GM19240 (cell line): ENCODE results near the gene FAM163B.

Source experiments
- DNase-seq: peaks from one replicate; pipeline ENCODE4 v3.0.0; 2011; ENCODE audit warnings: low spot score; ENCODE audit not compliant: insufficient read length

Gene FAM163B

DNA sequence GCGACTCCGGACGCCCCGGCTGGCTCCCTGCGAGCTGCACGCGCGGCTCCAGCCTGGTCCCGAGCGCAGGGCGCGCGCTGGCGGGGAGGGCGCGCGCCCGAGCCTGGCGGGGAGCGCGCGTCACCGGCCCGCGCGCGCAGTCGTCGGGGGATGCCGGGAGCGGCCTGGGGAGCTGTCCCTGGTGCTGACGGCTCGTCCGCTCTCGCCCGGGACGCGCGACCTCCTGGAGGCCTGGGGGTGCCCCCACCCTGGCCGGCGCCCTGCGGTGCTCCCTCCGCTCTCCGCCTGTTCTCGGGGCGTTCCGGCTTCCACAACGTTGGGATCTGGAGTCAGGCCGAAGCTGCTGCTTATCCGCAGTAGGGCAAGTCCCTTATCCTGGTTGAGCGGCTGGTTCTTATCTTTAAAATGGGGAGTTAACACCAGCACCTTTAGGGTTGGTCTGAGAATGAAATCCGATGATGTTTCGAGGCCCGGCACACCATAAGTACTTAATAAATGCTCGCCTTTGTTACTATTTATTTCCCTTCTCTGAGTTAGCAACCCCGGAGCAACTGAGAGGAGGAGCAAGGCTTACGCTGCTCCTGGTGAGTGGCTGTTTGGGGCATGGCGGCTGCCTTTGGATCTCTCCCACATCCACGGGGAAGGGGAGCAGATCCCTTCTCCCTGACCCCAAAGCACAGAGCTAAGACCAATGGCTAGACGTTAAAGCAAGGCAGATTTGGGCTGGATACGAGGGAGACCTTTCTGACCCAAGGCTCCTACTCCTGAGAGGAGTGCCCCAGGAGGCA, at the start of gene FAM163B:
Gene FAM163B, minus strand, starts transcription at position 79 of the 788 bp plus-strand sequence. CDS start 29,166 bp downstream, outside the sequence.
- no peak for DNase-seq

DNA sequence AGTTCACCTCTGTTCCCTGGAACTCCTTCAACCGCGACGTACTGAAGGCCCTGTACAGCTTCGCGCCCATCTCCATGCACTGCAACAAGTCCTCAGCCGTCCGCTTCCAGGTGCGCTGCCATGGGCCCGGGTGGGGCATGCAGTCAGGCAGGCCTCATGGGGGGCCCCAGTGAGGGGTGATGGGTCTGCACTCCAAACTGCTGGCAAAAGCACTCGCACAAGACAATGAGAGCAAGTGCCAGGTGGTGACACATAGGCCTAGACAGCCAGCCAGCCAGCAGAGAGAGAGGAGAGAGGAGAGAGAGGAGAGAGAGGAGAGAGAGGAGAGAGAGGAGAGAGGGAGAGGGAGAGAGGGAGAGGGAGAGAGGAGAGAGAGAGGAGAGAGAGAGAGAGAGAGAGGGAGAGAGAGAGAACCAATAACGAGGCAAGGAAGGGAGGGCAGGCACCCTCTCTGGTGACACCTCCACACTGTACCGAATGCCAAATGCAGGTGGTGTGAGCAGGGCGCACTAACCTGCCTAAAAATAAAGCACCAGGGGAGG, 48.0 kb upstream of the FAM163B start:
- no peak for DNase-seq

DNA sequence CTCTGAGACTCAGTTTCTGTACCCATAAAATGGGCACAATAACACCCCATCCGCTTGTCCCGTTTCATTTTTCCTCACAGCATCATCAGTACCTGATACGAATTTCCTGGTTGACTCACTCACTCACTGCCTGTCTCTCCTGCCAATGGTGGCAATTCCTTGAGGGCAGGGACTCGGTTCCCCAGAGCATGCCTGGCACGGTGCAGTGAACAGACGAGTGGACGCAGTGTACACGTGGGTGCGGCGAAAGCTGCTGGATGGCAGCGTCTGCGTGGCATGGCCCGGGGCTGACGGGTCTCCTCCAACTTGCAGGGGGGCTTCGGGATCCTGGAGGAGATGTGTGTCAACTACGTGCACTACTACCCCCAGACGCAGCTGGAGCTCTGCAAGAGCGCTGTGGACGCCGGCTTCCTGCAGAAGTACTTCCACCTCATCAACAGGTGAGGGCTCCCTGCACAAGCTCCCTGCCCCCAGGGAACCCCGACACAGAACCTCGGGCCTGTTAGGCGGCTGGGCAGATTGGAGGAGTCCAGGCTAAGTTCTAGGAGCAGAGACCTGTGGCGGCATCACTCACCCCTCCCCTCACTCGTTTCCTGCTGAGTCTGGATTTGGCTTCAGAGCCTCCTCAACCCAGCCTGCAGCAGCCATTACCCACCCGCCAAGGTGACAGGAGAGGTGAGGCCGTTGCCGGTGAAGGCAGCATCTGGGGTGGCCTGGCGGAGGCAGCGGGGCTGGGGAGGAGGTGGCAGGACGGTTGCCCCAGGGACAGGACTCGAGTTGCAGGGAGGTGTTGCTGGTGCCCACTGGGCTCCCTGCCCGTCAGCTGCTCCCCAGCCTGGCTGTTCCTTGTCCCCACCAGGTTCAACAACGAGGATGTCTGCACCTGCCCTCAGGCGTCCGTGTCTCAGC, 47.3 kb upstream of the FAM163B start:
- DNase-seq = no peak

DNA sequence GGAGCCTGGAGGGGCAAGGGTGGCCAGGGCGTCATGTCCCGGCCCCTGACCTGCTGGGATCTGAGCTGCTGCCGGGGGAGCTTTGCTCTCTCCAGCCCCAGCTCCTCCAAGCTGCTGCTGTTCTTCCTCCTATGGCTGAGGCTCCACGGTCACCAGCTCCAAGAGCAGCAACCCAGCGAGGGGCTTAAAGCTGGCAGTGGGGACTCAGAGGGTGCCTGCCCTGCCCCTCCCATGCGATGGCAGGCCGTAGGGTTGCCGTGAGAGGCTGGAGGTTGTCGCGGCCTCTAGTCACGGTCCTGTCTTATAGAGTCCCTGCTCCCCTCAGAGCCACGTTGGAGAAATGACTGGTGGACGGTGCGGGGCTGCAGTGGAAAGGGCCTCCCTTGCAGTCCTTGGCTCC, 46.5 kb upstream of the FAM163B start:
- no peak for DNase-seq

DNA sequence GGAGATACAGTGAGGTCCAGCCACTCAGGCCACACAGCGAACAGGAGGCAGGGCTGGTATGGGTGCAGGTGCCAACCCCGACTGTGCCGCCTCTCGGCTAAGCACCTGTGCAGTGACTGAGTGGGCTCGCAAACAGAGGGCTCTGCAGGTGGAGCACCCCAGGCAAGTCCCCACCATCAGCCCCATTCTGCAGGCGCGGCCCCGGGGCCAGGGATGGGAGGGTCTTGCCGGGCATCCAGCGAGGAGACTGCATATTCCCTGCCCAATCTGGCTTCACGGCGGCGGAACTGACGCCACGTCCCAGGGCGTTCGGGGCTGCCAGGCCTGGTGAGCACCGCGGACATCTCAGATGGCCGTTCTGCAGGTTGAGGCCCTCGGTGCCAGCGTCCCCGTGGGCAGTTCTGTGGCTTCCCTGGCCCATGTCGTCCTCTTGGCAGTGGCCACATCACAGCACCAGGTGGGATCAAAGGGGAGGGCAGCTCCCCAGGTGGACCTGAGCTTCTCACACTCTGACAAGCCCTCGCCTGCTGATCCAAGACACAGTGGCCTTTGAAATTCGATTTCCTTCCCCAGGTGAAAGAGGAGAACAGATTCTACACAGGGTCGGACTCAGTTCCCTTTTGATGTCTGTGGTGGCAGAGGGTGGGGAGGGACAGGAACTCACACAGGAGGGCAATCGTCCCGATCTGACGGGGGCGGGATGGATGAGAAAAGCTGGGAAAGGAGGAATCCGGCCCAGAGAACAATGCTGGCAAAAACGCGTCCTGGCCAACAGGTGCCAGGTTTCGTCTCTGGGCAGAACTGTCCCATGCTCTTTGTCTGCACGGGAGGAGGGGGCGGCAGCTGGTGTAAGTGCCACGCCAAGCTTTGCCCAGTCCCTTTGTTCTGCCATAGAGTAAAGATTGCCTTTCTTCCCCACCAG, 45.8 kb upstream of the FAM163B start:
- DNase-seq = no peak

DNA sequence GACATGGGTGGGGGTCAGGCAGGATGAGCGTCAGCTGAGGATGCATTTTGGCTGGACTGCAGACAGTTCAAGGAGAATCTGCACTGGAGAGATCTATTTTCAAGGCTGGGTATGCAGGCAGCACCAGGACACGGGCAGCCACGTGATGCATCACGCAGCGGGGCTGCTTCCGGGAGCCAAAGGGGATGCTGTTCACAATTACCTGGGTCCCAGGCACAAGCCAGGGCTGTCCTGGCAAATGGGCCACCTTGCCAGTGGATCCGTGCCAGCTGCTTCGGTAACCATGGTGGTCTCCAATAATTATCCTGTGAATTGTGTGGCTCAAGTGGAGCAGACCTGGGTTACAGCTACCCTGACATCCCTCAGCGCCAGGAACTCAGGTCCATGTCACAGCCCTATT, 44.4 kb upstream of the FAM163B start:
- no peak for DNase-seq

DNA sequence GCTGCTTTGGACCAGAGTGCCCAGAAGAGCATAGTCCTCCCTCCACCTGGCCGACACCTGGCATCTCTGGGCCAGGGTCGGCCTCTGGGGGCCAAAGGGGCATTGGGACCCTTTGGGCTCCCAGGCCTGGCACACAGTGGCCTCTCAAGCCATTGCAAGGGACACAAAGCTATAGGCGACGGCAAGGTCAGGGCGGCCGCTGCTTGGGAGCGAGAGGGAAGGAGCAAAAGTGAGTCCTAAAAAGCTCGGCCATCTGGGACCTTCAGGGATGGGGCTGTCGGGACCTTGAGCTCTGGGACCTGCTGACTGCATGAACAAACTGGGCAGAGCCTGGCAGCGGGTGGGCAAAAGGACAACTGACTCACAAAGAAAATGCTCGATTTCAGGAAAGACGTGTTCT, 40.8 kb upstream of the FAM163B start:
- DNase-seq = no peak

DNA sequence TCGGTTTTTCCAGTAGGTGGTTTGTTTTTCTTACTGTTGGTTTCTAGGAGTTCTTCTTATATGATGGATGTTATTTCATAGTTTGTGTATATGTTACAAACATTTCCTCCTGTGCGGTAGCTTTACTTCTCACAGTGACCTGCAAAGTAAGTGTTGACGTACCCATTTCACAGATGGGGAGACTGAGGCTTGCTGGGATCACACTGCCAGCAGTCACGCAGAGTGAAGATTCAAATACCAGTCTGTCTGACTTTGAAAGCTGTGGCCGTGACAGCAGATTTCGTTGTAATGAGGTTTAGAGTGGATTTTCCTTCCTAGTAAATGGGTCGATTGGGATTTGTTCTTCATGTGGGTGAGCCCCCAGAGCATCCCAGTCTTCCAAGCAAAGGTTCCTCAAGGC, 40.0 kb upstream of the FAM163B start:
- DNase-seq = no peak

DNA sequence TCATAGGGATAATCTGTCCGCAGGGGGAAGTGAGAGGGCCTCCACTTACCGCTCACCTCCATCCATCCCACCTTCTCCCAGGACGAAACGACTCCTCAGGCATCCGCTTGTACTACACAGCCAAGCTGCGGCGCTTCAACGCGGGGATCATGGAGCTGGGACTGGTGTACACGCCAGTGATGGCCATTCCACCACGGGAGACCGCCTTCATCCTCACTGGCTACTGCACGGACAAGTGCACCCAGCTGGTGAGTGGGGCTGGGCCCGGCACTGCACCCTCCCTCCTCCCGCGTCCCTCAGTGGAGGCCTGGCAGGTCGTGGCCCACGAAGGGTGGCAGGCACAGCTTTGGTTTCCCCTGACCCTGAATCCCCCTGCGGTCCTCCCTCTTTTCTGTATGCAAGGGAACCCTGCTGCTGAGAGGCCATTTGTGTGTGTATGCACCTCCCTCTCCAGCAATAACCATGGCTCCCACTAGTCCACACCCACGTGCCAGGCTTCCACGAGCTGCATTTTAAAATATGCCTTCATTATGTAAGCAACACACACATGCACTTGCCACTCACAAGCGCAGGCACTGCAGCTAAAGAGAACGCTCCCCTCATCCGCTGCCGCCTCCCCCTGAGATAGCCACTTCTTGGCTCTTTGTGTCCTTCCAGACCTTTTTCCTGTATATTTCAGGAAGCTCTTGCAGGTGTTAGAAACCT, 38.7 kb upstream of the FAM163B start:
- DNase-seq = no peak

DNA sequence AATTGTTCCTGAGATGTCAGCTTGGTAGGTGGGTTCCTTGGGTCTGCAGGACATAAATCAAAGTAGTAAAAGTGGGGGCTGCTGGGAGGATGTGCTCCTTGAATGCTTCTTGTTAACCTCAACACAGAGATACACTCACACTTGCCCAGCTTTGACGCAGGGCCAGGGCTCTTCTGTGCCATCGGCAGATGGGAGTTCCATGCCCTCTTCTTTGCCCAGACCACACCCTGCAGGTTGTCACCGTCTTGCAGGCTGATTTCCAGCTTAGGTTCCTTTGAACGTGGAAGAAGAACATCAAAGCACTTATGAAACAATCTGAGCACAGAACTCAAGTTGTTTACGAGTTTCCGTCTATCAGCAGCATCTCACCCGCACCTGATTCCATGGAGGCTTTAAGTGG, 38.0 kb upstream of the FAM163B start:
- no peak for DNase-seq

DNA sequence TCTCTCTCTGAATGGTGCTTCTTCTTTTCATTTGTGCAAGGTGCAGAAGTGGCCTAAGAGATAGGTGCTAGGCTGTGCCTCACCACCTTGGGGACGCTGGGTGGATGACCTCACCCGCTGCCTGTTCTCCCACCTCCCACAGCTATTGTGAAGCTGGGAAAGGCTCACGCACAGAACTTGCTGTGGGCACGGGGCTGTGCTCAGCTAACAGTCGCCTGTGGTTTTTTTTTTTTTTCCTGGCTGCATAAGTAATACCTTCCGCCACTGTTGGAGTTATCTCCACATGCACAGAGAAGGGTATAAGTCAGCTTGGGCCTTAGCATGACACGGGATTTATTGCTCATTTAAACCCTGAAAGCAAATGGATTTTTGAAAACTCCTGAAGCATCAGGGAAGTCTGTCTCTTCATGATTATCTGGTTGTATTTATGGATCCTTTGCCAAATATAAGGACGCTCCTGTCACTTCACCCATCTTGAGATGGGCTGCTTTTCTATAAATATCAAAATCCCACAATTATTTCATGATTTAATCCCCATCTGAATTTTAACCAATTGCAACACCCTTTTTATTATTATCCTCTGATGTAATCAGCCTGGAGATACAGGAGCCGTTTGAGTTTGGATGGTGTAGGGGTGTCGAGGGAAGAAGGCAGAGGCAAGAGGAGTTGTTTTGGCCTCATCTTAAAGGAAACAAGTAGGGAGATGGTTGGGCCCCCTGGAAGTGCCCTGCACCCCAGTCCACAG, 36.0 kb upstream of the FAM163B start:
- no peak for DNase-seq

DNA sequence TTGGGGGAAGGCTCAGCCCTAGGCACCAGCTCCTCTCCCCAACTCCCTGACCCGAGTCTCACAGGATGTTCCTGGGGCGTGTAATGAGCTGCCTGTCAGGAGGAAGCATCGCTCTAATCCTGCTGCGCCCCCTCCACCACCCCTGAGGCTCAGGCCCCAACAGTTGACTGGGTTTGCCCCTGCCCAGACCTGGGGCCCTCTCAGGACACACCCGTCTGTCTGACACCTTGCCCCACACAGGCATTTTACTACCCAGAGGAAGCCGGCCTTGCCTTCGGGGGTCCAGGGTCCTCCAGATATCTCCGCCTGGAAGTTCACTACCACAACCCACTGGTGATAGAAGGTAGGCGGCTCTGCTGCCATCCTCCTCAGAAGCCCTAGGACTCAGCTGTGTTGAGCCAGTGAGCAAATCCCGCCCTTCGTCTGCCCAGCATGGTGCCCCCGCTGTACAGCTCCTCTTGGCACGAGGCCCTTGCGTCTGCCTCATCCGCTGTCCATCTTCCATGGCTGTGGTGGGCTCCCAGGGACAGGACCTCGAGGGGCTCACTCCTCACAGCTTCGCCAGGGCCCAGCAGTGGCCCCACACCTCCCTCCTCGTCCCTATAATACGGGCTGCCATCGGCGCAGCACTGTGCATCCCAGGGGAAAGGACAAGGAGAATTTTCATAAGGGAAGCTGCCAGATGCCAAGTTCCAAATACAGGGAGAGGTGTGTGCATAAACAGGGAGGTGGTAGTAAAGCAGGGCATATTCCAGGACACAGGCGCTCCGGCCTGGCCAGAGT, 35.0 kb upstream of the FAM163B start:
- DNase-seq = no peak

DNA sequence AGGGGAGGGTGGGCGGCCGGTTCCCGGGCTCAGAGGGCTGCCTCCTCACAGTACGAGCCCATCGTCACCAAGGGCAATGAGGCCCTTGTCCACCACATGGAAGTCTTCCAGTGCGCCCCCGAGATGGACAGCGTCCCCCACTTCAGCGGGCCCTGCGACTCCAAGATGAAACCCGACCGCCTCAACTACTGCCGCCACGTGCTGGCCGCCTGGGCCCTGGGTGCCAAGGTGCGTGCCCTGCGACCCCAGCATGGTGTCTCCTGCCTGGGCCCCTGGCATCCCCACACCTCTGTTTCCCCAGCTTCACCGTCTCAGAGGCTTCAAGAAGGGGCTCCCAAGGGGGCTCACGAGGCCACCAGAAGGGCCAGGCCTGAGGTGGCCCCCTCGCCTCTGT, 34.2 kb upstream of the FAM163B start:
- no peak for DNase-seq

DNA sequence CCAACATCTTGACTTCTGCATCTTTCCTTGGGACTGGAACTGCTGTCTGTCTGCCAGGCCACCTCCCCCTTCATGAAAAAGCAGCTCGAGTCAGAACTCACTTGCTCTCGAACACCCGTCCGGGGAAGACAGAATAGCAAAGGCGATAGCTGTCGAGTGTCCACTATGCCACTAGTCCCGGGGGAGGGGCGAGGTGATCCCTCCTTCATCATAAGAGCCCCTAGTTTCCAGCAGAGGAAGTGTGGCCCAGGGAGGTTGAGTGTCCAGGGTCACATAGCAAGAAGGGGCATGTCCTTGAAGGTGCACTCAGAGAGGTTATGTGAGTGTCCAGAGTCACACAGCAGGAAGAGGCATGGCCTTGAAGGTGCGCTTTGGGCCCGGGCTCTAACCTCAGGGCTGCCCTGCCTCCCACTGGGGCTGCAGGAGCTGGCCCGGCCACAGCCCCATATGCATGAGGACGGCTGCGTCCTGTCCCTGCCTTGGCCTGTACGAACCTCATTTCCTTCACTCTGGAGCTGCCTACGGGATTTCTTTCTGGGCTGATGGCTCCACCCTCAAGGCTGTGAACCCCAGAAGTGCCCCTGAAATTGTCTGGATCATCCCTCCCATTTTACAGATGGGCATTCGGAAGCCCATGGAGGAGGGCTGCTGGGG, 33.6 kb upstream of the FAM163B start:
- DNase-seq = no peak

DNA sequence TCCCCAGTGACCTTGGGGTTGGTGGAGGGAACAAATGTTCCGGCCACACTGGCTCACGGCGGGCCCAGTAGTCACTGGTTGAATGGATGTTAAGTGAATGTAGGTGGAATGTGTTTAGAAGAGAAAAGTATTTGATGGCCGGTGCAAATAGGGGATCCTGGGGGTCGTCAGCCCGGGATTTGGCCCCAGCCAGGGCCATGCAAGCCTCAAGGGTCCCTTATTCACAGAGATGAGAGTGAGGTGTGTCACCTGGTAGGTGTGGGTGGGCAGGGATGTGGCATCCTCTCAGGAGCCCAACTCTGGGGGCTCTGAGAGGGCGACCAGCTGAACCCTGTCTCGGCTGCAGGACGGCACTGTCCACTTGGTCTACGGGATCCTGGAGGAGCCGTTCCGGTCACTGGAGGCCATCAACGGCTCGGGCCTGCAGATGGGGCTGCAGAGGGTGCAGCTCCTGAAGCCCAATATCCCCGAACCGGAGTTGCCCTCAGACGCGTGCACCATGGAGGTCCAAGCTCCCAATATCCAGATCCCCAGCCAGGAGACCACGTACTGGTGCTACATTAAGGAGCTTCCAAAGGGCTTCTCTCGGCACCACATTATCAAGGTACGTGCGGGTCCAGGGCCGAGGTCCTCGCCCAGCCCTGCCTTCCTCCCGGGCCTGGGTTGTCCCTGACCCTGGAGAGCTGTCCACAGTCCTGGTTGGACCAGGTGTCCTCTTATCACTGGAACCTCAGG, 32.8 kb upstream of the FAM163B start:
- DNase-seq = no peak

DNA sequence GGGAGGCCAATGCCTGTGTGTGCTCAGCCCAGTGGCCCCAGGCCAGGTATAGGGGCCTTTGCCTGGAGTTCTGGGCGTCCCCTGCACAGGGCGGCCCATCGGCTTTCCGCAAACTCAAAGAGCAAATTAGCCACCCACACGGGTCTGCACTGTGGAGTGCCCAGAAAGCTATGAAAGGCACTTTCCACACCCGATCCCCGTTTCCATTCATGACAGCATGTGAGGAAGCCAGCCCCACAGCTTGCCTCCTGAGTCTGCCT, 32.1 kb upstream of the FAM163B start:
- DNase-seq = no peak

DNA sequence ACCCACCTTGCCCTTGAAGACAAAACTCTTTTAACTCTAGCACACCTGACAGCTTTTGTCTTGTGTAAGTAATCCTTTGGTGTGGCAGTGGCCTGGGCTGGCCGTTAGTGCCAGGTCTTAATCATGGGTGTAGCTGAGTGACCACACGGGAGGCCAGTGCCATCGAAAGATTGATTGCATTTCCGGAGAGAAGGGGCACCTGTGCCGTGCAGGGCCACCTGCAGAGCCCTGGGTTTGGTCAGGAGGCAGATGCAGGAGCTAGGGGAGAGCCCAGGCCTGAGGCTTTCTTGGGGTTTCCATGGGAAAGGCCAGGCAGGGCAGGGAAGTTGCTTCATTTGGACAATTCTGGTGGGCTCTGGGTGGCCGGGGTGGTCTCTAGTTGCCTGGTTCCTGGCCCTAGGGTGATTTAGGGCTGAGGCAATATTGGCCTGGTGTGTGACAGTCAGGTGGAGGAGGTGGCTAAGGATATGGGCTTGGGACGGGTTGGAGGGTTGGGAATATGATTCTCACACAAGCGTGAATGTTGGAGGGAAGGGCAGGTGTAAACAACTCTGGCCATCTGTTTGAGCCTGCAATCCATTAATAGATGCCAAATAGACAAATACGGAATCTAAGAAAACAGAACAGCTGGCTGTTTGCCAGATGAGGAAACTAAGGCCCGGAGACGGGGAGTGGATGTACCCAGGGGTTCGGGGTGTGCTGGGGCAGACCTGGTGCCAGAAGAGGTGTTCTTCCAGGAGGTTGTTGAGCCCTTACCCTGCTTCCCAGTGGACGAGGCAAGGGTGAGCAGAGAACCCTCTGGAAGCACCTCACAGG, 31.6 kb upstream of the FAM163B start:
- DNase-seq = no peak
